Lower leg skin (tissue), 3 donors: ENCODE measurements around the gene AP4E1.

Source experiments
- POLR2A ChIP-seq, 2 donors: fragments of 450-650 bp; IDR thresholded peaks; one replicate each; pipeline ENCODE4 v1.6.1; 2016 to 2017; ENCODE audit warnings: antibody characterized with exemption in 2 of 2, mild to moderate bottlenecking in 1 of 2, moderate library complexity in 1 of 2
- TF ChIP-seq, protein P1 (sequence below), 3 donors: fragments of 450-650 bp; IDR thresholded peaks; one replicate each; pipeline ENCODE4 v1.5.1; 2016; ENCODE audit warnings: antibody characterized with exemption in 3 of 3, mild to moderate bottlenecking in 3 of 3, moderate library complexity in 2 of 3

DNA sequence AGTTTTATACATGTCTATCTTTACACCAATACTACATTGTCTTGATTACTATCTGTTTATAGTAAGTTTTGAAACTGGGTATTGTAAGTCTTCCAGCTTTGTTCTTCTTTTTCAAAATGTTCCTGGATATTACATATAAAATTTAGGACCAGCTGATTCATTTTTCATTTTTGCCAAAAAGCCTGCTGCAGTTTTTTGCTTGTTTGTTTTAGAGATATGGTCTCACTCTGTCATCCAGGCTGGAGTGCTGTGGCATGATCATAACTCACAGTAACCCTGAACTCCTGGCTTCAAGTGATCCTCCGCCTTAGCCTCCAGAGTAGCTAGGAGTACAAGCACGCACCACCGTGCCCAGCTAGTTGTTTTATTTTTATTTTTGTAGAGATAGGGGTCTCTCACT lies 20.4 kb upstream of the AP4E1 start:
- TF ChIP-seq, protein P1, sequence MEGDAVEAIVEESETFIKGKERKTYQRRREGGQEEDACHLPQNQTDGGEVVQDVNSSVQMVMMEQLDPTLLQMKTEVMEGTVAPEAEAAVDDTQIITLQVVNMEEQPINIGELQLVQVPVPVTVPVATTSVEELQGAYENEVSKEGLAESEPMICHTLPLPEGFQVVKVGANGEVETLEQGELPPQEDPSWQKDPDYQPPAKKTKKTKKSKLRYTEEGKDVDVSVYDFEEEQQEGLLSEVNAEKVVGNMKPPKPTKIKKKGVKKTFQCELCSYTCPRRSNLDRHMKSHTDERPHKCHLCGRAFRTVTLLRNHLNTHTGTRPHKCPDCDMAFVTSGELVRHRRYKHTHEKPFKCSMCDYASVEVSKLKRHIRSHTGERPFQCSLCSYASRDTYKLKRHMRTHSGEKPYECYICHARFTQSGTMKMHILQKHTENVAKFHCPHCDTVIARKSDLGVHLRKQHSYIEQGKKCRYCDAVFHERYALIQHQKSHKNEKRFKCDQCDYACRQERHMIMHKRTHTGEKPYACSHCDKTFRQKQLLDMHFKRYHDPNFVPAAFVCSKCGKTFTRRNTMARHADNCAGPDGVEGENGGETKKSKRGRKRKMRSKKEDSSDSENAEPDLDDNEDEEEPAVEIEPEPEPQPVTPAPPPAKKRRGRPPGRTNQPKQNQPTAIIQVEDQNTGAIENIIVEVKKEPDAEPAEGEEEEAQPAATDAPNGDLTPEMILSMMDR (IDR thresholded peaks at IDR 0.05) = no peak
- no peak for TF ChIP-seq POLR2A (IDR thresholded peaks at IDR 0.05)
